Measurements from ENCODE around the gene PXDC1. TPM values are rescaled to one million over a fixed set of nuclear protein-coding genes. Genes with fewer than 3 reads are reported as not detected.

The PXDC1 gene
- total RNA-seq, 1 experiment from 2014 or later, result 18.2 TPM

GRCh38 chr6:3733321-3733925 lies 18.1 kb downstream of the PXDC1 start:
- no TSS peak for BruUV-seq (replicated peaks)
- Mint-ChIP-seq H3K9me3 (ENCODE audit: low read depth, unreplicated experiment) (peaks cover 2% of the 10 kb centered on the region), H3K27ac (ENCODE audit: unreplicated experiment) (no peak overlapping the region), H3K4me1 (ENCODE audit: low read depth, unreplicated experiment) (peaks cover 14% of the 10 kb centered on the region), H3K36me3 (ENCODE audit: insufficient read depth, unreplicated experiment) (peaks cover 48% of the 10 kb centered on the region), H3K27me3 (ENCODE audit: unreplicated experiment) (no peaks in the 10 kb centered on the region), H3K4me3 (ENCODE audit: low read depth, unreplicated experiment) (no peak overlapping the region)
- TF ChIP-seq CTCF (IDR thresholded peaks at IDR 0.05; ENCODE audit: unreplicated experiment), result no peak
- CTCF ChIA-PET, result interaction anchor here (1.6 kb wide), 1 partner anchor 454 kb away, joined by 9 read pairs; no protein-coding TSS in a partner anchor
- intact Hi-C loops (cut with micrococcal nuclease; ENCODE audit: unreplicated experiment), result no loop called here
- DNase-seq, result no peak

- intact Hi-C loops (cut with micrococcal nuclease; ENCODE audit: unreplicated experiment), result loop anchor here (1.0 kb wide), 1 partner anchor 453 kb away; no protein-coding TSS in a partner anchor
- BruUV-seq (replicated peaks), result no TSS peak
- H3K36me3 Mint-ChIP-seq (ENCODE audit: insufficient read depth, unreplicated experiment), result peaks cover 46% of the 10 kb centered on the region
- peak; percentile 71 for DNase-seq
- CTCF ChIA-PET, result interaction anchor here (1.0 to 1.6 kb wide), 2 partner anchors 18 to 453 kb away, joined by 3 to 9 read pairs; no protein-coding TSS in a partner anchor
- TF ChIP-seq CTCF (IDR thresholded peaks at IDR 0.05; ENCODE audit: unreplicated experiment), result peak; percentile 82
- H3K4me1 Mint-ChIP-seq (ENCODE audit: low read depth, unreplicated experiment), result peaks cover 14% of the 10 kb centered on the region
- no peak overlapping the region for H3K27ac Mint-ChIP-seq (ENCODE audit: unreplicated experiment)
- peaks cover 2% of the 10 kb centered on the region for H3K9me3 Mint-ChIP-seq (ENCODE audit: low read depth, unreplicated experiment)
- H3K27me3 Mint-ChIP-seq (ENCODE audit: unreplicated experiment), result no peaks in the 10 kb centered on the region
- H3K4me3 Mint-ChIP-seq (ENCODE audit: low read depth, unreplicated experiment), result no peak overlapping the region
These were observed 19.0 kb downstream of the PXDC1 start for GRCh38 chr6:3732345-3733141.

GRCh38 chr6:3731700-3732099 lies 19.8 kb downstream of the PXDC1 start:
- Mint-ChIP-seq H3K4me3 (ENCODE audit: low read depth, unreplicated experiment) (no peak overlapping the region), H3K27me3 (ENCODE audit: unreplicated experiment) (no peaks in the 10 kb centered on the region), H3K4me1 (ENCODE audit: low read depth, unreplicated experiment) (peaks cover 14% of the 10 kb centered on the region), H3K27ac (ENCODE audit: unreplicated experiment) (no peak overlapping the region), H3K36me3 (ENCODE audit: insufficient read depth, unreplicated experiment) (peaks cover 46% of the 10 kb centered on the region), H3K9me3 (ENCODE audit: low read depth, unreplicated experiment) (peaks cover 2% of the 10 kb centered on the region)
- CTCF ChIA-PET, result interaction anchor here (1.6 kb wide), 1 partner anchor 452 kb away, joined by 9 read pairs; no protein-coding TSS in a partner anchor
- BruUV-seq (replicated peaks), result no TSS peak
- no peak for DNase-seq
- TF ChIP-seq CTCF (IDR thresholded peaks at IDR 0.05; ENCODE audit: unreplicated experiment), result no peak
- intact Hi-C loops (cut with micrococcal nuclease; ENCODE audit: unreplicated experiment), result loop anchor here (1.0 kb wide), 1 partner anchor 452 kb away; no protein-coding TSS in a partner anchor

- intact Hi-C loops (cut with micrococcal nuclease; ENCODE audit: unreplicated experiment), result no loop called here
- no peak for TF ChIP-seq CTCF (IDR thresholded peaks at IDR 0.05; ENCODE audit: unreplicated experiment)
- H3K27ac Mint-ChIP-seq (ENCODE audit: unreplicated experiment), result no peak overlapping the region
- H3K4me1 Mint-ChIP-seq (ENCODE audit: low read depth, unreplicated experiment), result peaks cover 14% of the 10 kb centered on the region
- peaks cover 28% of the 10 kb centered on the region for H3K36me3 Mint-ChIP-seq (ENCODE audit: insufficient read depth, unreplicated experiment)
- BruUV-seq (replicated peaks), result no TSS peak
- DNase-seq, result no peak
- H3K9me3 Mint-ChIP-seq (ENCODE audit: low read depth, unreplicated experiment), result no peaks in the 10 kb centered on the region
- CTCF ChIA-PET, result no interaction called here
- no peaks in the 10 kb centered on the region for H3K27me3 Mint-ChIP-seq (ENCODE audit: unreplicated experiment)
- no peak overlapping the region for H3K4me3 Mint-ChIP-seq (ENCODE audit: low read depth, unreplicated experiment)
These were observed 21.7 kb downstream of the PXDC1 start for GRCh38 chr6:3729603-3730344.

Data from Calu3 (cell line).